HG03439 (cell line): ENCODE data around the gene GIT1.

Experiments
- ATAC-seq: cut with Tn5 transposase; IDR thresholded peaks from one replicate; pipeline ENCODE4 v1.9.1; 2021; ENCODE audit warnings: mild to moderate bottlenecking, moderate library complexity; ENCODE audit not compliant: unreplicated experiment

Gene GIT1, protein sequence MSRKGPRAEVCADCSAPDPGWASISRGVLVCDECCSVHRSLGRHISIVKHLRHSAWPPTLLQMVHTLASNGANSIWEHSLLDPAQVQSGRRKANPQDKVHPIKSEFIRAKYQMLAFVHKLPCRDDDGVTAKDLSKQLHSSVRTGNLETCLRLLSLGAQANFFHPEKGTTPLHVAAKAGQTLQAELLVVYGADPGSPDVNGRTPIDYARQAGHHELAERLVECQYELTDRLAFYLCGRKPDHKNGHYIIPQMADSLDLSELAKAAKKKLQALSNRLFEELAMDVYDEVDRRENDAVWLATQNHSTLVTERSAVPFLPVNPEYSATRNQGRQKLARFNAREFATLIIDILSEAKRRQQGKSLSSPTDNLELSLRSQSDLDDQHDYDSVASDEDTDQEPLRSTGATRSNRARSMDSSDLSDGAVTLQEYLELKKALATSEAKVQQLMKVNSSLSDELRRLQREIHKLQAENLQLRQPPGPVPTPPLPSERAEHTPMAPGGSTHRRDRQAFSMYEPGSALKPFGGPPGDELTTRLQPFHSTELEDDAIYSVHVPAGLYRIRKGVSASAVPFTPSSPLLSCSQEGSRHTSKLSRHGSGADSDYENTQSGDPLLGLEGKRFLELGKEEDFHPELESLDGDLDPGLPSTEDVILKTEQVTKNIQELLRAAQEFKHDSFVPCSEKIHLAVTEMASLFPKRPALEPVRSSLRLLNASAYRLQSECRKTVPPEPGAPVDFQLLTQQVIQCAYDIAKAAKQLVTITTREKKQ

DNA sequence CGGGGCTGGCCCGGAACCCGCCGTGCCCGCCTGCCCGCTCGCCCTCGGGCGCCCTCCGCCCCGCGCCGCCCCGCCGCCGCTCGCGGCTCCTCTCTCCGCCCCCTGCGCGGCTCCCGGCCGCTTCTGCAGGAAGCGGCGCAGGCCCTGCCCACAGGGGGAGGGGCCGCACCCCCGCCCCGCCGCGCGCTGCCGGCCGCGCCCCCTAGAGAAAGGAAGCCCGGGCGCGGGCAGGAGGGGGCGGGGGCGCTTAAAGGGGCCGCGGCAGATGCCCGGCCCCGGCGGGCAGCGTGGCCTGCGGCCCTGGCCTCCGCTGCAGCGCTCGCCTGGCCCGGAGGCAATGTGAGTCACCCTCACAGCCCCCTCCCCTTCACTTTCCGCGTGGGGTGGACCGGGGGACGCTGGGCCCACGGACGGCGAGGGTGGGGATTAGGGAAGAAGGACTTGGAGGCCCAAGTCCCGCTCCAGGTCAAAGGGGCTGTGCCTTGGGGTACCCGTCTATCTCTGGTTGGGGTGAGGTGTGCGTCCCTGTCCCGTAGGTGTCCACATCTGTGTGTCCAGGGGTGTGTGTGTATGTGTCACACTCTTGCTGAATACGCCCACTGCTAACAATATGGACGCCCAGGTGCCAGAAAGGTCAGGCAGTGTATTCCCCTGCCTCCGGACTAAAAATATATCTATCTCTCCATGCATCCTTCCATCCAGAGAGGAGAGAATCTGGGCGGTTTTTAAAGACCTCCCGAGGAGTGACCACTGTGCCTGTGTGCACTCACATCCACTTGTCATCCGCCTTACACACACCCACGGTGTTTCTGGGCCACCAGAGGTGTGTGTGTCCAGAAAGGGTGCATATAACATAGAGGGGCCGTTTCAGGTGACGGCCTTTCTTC lies at the start of gene GIT1:
Gene GIT1, minus strand, starts transcription at position 125 of the 887 bp plus-strand sequence. CDS start 270 bp downstream, outside the sequence.
- peak; percentile 44 for ATAC-seq

DNA sequence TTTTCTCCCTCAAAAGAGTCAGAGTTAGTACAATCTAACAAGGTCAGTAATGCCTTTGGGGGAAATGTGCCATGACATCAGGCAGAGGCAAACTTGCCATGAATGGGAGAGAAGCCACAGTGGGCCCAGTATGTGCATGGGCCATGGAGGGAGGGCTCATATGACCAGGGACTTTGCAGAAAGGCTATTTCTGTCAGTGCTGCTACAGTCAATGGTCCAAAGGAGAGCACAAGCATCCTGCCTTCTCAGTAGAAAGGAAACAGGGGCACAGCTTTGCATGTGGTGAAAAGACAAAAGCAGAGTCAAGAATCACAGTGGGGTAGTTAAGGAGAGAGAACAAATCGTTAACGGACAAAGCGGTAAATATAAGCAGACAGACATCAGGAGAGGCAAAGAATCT lies 44.4 kb upstream of the GIT1 start:
- ATAC-seq = no peak

DNA sequence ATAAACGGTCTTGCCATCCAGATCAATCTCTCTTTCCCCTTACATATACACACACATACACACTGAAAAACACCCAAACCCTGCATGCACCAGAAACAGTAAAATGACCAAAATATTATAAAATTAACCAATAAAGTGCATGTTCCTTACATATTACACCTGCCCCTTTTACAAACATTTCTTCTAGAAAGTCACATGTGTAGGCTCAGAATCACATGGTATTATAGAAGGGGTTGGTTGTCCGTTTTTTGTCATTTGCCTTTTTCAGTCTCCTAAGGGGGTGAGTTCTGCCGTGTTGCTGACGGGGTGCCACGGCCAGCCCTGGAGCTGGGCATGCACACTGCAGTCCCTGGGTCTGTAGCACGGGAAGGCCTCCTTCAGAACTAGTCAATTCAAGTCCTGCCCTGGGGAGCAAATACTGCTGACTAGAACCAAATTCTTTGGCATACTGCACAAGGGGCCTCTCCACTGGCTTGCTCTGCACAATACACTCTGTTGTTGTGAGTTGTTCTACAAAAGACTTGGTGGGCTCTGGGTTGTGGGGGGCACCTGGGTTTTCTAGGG lies 41.3 kb upstream of the GIT1 start:
- ATAC-seq = no peak

DNA sequence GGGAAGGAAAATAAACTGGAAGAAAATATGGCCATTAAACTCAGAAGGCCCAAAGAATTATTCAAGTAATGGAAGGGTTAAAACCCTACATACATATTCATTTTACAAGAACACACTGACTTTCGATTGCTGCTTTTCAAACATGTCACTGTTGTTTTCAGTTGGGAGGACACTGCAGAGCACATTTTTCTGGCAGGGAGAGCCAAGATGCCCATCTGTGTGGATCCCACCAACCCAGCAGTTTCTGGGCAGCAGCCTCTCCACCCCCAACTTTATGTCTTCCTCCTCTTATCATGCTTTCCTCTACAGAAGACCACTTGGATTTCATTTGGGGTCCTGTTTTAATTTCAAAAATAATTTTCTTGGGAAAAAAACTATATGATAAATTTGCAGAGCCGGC lies 40.4 kb upstream of the GIT1 start:
- no peak for ATAC-seq

DNA sequence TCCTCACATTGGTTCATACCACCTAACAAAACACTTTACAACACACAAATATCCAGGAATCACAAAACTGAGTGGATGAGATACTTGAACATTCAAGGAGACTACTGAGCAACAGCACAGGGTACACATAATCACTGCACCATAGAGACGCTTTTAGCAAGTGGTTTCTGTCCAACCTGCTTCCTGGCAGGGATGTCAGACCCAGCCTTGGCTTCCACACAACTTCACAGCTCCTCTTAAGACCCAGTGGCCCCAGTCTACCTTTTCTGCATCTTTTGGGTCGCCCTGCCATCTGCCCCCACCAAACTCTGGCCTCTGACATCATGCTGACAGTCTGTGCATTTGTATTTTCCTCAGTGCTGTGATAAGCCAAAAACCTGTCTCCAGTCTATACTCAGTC lies 39.2 kb upstream of the GIT1 start:
- ATAC-seq = no peak

DNA sequence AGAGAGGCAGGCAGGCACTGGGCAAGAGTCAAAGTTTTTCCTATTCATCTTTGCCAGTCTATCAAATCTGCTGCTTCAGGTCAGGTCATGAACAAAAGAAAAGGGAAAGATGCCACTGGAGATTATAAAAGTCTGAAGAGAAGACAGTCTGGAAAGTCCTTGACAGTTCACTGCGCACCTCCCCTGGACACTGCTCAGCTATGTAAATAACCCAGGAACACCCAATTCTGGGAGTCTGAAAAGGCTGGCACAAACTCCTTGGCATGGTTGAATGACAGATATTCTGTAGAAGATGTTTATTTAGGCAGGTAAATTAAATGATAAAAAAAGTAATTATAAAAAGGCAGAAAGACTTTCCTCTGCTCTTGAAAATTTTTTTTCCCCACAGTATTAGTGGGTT lies 38.5 kb upstream of the GIT1 start:
- ATAC-seq = no peak

DNA sequence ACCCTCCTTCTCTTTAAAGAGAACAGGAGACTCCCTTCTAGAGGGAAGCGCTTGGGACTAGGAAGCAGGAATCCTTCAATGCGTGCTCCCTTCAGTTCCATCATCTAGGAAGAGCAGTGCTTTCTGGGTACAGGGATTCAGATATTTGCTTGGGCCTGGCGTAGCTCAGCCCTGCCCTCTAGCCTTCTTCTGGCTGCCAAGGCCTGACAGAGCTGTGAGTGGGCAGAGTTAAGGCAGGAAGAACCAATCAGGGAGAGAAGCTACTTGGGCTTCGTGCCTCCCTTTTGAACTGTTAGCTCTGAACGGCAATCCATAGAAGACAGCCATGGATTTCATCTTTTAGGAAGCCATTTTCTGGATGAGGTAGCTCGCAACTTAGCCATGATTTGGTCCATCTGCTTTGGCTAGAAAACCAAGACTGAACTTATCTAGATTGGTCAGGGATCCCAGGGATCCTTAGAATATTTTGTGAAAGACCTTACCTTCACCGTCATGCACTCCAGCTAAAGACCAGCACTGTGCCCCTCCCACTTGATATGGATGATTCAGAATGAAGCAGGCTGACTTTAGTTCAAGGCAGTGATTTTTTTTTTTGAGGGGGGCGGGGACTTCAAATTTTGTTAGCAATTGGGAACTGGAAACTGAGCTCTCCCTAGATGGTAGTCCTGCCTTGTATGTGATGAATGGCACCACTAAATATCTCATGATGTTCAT lies 35.7 kb upstream of the GIT1 start:
- ATAC-seq = no peak

DNA sequence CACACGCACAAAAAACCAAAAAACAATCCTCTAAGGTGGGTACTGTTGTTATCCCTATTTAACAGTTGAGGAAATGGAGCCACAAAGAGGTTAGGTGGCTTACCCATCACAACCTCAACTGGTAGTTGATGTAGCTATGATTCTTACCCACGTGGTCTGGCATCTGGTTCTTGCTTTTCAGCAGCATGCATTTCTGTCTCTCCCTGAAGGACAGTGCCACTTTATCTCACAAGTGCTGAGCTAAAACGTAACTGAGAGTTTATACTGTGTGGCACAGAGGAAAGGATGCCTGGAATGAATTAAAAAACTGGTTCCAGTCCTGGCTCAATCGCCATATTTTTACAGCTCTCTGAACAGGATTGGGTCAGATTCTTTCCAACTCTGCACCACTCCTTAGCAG lies 35.1 kb upstream of the GIT1 start:
- no peak for ATAC-seq

DNA sequence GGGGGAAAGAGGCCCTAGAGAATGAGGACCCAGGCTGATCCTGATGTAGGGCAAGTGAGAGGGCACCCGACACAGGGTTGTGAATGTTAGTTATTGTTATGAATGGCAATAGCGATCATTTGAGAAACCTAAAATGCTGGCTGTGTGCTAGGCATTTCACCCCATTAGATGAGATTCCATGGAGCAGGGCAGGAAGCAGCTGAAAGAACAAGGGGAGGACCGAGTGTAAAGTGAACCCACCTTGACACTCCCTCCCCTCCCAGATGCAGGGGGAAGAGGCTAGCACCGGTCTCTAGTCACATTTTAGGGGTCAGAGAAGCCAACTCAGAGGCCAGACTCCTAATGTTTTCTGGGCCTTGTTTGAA lies 33.8 kb upstream of the GIT1 start:
- ATAC-seq = no peak

DNA sequence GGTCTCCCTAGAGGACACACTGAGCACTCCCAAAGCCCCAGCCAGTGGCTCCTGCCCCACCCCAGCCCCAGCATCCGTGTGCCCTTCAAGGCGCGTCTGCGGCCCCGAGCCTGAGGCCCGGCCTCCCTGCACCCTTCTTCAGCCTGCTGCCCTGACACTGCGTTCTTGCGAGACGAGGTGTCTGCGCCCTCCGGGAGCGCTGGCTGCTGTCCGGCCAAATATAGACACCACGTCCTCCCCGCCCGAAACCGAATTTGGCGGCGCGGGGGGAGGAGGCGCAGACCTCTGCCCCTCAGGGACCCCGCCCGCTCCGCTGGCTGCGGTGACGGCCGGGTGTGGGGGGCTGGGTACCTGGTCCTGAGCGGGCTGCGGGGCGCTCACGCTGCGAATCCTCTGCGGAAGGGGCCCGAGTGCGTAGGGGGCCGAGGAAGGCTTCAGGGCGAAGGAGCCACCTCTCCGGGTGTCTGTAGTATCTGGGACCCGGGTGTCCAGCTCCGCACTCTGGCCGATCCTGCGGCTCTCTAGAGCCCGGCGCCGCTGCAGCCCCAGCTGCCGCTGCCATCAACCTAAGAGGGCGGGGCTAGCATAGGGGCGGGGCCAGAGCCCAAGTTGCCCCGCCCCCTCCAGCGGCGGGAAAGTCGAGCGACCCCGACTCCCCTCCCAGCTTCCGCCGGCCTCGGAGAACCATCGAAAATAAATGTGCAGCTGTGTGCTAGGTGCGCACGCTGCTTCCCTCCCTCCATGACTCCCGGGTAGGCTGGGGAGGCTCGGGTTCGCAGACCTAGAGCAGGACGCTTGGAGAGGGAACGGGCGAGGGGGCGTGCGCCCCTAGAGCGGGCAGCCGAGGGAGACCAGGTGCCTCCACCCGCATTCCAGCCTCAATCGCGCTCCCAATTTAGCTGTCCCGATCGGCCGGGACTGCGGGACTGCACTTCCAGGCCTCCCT lies 33.2 kb upstream of the GIT1 start, which contains the start of gene CORO6:
Gene CORO6, minus strand, starts transcription at position 576 of the 946 bp plus-strand sequence. CDS start 1,491 bp downstream, outside the sequence.
- ATAC-seq = peak; percentile 47

DNA sequence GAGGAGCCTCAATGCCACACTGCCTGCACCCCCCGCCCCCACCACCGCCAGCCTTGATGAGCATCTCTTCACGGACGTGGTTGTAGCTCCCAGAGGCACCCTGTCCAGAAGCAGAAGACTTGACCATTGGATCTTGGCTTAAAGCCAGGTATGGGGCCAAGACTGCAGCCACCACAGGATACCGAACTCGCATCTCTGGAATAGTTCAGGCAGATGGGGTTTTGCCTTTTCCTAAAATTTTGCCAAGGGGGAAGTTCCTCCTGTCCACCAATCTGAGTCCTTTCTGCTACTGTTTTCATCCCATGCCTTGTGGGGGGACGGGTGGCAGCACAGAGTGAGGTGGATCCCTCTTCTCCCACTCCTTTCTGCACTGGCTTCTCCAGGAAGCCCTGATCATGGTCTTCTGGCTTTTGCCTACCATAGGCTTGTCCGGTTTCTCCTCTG lies 32.3 kb upstream of the GIT1 start:
- no peak for ATAC-seq

DNA sequence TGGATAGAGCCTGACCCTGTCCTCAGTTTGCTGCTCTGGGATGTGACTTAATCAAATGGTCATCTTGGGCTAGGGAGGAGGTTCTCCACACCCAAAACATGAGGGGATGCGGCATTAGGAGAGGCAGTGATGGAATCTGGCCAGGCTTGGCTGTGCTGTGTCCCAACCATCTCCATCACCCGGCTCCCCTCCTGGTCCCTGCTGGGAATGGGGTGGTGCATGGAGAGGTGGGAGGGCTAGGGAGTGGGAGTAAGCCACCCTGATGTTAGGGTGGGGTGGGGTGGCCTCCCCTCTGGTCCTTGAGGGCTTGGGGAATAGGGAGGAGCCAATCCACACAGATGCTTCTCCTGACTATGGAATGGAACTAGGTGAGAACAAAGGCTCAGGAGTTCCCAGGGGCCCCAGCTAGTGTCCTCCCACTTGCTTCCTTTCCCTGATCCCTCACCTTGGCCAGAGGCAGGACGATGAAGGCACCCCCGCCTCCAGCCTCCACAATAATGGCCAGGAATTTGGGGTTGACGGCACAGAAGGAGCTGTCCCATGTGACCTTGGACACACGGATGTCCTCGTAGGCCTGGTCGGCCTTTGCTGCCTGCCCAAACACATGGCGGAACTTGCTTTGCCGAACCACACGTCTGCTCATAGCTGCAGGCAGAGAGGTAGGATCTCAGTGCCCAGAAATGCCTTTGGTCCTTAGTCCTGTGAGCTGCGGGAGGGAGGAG lies 31.5 kb upstream of the GIT1 start:
- ATAC-seq = no peak

DNA sequence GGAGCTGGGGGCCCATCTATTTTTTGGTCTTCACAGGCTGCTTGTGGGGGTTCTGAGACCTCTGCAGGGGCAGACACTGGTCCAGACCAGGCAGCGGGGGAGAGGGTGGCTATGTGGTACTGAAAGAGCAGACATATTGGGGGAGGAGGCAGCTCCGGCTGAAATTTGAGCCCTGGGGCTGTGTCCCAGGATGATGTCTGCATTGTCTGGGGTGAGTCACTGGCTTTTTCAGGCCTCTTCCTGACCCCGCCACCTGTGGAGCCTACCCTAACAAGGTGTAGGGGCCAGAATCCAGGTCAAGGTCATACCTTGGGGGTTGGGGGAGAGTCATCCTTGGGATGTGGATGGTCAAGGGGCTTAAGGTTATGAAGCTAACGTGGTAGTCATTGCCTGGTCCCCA lies 30.8 kb upstream of the GIT1 start:
- ATAC-seq = no peak

DNA sequence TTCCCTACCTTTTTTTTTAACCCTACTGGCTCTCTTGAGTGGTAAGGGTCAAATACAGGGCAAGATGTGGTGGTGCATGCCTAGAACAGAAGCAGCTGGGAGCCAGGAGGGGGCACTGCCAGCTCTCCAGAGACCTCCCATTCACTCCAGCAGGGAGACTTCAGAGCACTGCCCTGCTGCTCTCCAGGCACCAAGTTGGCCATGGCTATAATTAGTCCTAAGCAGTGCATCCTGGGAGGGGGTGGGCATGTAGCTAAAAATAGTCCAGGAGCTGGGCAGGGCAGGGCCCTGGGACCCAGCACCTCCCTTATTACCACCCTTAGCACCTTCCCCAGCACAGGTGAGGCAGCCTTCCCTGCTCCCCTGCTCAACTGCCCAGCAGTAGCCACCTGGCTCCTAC lies 29.8 kb upstream of the GIT1 start:
- no peak for ATAC-seq

DNA sequence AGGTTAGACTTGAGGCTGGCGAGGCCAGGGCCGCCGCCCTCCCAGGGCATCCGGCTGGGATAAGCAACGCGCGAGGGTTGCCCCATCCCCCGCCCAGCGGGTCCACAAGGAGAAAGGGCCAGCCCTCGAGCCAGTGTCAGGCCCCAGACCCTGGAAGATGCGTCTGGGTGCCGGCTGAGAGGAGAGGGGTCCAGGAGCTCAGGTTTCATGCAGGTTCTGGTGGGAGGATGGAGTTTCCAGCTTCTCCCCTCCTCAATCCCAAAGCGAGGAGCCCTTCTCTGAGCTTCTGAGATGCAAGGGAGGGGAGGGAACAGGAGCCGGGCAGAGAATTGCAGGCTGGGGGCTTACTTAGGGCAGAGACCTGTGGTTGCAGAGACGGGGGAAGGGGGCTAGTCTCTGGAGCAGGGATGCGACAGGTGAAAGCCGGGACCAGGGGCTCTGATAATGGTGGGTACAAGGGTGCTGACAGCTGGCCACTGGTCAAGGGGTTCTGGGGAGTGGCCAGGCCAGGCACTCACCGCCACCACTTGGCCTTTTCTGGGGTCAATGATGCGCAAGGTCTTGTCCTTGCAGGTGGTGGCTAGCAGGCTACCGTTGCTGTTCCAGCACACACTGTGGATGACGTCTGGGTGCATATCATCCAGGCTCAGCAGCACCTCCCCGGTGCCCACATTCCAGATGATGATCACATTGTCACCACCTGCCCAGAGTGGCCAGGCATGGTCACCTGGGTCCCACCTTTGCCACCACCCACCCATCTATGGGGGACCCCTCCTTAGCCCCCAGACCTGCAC lies 29.0 kb upstream of the GIT1 start:
- no peak for ATAC-seq

DNA sequence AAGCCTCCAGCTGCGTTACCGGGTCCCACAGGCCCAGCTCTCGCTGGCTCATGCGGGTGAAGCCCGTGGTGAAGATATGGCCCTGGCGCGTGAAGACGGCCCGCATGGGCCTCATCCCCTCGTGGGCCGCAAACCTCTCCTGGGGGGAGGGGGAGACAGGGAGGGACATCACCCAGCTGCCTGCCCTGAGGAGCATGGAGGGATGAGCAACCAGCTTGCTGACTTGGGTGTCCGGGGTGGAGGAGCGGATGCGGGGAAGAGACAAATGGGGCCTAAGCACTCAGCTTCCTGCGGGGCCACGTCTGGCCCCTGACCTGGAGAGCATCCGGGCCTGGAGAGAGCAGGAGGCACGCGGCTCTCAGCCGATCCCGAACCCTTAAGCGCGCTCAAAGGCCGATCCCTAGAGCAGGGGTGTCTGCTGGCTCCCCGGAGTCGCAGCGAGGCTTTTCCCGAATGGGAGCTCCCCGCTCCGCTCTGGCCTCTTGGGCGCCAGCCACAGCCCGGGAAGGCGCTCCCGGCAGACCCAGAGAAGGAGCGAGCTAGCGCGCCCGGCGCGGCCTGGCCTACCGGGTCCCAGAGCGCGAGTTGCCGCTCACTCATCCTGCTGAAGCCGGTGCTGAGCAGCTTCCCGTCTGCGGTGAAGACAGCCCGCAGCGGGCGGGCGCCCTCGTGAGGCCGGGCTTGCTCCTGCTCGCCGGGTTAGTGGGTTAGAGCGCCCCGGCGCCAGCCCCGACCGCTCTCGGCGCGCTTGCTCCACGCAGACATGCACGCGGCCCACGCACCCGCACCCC lies 28.2 kb upstream of the GIT1 start:
- peak; percentile 4 for ATAC-seq

DNA sequence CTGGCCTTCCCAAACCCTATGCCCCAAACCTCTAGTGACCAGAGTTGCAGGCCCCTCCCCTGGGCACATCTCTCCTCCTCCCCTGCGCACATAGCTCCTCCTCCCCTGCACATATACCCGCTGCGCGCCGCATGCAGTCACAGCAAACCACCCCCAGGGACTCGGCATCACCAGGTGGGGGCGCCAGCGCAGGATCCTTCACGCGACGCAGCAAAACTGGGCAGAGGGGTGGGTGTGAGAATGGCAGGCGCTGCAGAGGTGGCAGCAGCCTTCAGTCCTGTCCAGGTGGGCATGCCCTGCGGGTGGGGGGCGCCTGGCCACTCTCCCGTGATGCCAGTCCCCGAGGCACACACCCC lies 27.7 kb upstream of the GIT1 start:
- peak; percentile 45 for ATAC-seq
